ENCODE results near the gene ESPNL.

ESPNL gene

DNA sequence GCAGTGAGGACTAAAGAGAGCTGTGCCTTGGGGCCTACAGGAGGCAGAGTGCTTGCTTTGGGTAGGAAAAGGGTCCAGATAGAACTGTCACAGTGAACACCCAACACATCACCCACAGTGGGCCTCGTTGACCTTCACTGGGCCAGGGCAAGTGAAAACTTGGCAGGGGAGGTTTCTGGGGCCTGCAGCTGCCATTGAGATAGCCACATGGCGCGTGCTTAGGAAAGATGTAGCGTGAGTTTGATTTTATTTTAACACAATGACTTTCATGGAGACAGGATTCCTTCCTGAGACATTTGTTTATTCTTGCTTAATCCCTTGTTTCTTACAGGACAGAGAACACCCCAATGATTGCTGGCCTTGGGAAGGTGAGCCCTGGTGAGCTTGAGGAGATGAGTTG, 9.3 kb upstream of the ESPNL start:
- TF ChIP-seq GATA3 (IDR thresholded peaks at IDR 0.05; ENCODE audit: low read depth, low read length) (no peak), GATA2 (IDR thresholded peaks at IDR 0.05; ENCODE audit: low read depth, low read length) (no peak)

DNA sequence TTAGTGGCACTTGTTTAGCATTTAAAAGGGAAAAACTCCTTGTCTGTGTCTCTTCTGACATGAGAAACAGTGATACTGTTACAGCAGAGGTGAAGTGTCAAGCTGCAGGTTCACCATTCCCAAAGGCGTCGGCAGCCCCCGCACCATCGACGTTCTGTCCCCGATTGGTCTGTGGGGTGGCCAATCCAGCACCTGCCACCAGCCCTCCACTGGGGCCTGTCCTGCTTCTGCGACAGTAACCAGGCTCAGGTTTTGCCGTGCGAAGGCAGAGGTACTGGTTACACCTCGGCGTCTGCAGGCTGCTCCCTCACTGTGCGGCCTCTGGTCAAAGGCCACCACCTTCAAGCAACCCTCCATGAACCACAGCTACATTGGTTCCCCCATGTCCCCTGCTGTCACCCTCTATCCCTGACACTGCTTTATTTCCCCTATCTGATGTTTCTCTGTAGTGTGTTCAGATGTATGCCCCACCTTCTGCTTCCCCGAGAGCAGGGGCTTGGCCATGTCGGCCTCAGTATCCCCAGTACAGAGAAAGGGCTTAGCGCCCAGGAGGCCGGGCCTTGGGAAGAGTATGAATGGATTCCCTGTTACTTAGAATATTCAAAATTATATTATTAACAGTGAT, 8.6 kb upstream of the ESPNL start:
- TF ChIP-seq GATA2 (IDR thresholded peaks at IDR 0.05; ENCODE audit: low read depth, low read length), result no peak
- TF ChIP-seq GATA3 (IDR thresholded peaks at IDR 0.05; ENCODE audit: low read depth, low read length), result no peak

DNA sequence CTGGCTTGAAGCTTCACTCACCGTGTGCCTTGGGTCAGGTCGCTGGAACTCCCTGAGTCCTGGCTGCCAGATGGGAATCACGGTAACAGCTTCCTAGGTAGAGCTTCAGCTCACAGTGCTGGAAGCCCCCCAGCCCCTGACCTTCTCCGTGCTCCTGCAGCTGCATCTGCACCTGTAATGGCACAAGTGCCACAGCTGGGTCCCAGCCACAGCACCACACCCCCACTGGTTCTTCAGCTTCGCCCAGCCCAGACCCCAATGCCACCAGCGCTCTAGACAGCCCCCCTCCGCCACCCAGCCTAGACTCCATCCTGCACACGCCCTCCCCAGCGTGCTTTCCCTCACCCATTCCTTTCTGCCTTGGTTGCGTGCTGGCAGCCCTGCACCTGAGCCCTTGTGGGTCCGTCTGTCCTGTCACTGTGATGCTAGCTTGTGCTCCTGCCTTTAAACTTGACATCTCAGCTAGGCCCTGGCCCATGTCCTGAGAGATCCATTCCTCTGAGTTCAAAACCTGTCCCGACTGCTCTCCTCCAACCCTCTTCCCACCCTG, 7.6 kb upstream of the ESPNL start:
- no peak for TF ChIP-seq GATA3 (IDR thresholded peaks at IDR 0.05; ENCODE audit: low read depth, low read length)
- no peak for TF ChIP-seq GATA2 (IDR thresholded peaks at IDR 0.05; ENCODE audit: low read depth, low read length)

DNA sequence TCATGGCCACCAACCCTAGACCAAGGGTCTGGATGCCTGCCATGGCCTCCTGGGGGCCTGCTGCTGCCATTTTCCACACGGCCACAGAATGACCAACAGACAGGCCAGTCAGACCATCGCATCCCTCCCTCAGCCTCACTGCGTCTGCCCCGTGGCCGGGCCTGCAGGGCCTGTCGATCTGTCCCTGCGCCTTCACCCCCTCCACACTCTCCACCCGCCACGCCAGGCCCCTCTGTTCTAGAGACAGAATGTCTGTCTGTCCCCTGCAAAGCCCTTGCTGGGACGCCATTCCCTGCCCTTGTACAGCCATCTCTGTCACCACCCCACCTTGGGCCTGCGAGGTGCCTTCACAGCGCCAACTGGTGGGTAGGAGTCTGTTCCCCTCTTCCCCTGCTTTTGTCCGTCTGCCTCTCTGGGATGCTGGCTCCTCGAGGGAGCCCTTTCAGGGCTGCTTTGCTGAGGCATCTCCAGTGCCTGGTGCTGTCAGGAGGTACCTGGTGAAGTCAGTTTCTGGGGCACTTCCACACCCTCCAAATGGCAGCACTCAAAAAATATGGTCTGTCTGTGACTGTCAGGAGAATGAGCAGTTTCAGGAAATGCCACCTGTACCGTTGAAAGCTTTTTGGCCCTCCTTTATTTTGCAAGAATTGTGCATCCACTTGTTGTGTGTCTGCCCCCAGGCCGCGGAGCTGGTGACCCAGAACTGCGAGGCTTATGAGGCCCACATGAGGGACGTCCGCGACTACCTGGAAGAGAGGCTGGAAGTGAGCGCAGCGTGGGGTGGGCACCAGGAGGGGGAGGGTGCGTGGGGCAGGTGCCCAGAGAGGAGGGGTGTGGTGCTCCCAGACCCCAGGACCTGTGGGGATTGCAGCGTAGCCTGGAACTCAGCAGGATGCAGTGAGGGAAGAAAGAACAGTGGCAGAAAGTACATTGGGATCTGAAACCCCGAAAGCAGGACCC, 6.7 kb upstream of the ESPNL start:
- TF ChIP-seq GATA3 (IDR thresholded peaks at IDR 0.05; ENCODE audit: low read depth, low read length), result no peak
- no peak for TF ChIP-seq GATA2 (IDR thresholded peaks at IDR 0.05; ENCODE audit: low read depth, low read length)

DNA sequence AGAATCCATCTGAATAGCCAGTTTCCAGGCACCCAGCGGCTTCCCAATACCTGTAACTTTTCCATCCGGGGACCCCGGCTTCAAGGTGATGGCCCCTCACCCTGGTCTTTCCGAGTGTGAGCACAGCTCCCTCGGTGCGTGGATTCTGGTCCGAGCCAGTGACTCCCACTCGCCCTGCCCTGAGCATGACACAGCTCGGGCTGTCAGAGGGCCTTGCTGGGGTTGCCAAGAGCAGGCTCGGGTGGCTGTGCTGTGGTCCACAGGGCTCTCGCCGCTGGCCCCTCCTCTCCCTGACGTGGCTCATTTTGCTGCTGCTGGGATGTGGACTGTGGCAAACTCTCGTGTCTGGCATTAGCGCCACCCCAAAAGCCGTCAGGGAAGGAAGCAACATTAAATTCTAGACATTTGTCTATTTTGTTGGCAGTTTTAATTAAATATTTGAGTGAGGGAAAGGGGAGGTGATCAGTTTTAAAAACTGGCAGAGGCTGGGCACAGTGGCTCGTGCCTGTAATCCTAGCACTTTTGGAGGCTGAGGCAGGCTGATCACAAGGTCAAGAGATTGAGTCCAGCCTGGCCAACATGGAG, 5.6 kb upstream of the ESPNL start:
- no peak for TF ChIP-seq GATA3 (IDR thresholded peaks at IDR 0.05; ENCODE audit: low read depth, low read length)
- no peak for TF ChIP-seq GATA2 (IDR thresholded peaks at IDR 0.05; ENCODE audit: low read depth, low read length)

DNA sequence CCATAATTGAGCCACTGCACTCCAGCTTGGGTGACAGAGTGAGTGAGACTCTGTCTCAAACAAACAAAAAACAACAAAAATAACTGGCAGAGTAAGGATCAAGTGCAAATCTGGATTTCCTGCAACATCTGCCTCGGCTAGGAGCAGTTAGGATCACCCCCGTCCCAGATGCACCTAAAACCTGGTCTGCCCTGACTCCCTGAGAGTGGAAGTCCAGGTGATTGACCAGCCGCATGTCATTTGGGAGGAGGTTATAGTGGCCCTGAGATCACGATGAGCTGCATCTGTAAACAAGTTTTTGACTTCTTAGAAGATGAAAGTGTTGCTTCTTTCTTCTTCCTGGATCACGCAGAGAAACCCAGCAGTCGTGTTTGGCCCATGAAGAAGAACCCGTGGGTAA, 5.0 kb upstream of the ESPNL start:
- no peak for TF ChIP-seq GATA3 (IDR thresholded peaks at IDR 0.05; ENCODE audit: low read depth, low read length)
- no peak for TF ChIP-seq GATA2 (IDR thresholded peaks at IDR 0.05; ENCODE audit: low read depth, low read length)

DNA sequence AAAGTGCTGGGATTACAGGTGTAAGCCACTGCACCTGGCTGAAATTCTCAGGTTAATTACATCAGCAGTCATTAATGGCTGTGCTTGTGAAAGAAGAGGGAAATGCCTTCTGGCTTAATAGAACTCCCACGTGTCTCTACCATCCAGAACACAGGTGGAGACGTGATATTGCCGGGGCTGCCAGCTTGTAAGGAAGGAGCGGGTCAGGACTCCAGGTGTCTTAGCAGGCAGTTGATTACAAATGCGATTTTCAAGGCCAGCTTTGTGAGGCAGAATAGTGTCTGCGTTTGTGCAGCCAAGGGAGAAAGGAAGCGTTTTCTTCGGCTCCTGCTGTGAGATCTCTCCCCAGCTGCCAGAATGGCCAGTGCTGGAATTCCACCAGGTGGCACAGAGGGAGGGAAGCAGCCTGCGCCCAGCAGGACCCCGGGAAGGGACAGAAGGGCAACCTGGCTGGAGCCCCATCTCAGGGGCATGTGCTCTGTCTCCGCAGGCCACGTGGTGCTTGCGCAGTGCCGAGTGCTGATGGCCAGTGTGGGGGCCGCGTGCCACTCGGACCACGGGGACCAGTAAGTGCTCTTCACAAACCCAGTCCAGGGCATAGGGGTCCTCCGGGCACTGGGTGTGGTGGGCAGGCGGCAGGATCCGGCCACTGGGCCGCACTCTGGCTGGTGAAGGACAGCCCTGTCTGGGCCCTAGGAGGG, 3.7 kb upstream of the ESPNL start:
- TF ChIP-seq GATA3 (IDR thresholded peaks at IDR 0.05; ENCODE audit: low read depth, low read length) (no peak), GATA2 (IDR thresholded peaks at IDR 0.05; ENCODE audit: low read depth, low read length) (no peak)

DNA sequence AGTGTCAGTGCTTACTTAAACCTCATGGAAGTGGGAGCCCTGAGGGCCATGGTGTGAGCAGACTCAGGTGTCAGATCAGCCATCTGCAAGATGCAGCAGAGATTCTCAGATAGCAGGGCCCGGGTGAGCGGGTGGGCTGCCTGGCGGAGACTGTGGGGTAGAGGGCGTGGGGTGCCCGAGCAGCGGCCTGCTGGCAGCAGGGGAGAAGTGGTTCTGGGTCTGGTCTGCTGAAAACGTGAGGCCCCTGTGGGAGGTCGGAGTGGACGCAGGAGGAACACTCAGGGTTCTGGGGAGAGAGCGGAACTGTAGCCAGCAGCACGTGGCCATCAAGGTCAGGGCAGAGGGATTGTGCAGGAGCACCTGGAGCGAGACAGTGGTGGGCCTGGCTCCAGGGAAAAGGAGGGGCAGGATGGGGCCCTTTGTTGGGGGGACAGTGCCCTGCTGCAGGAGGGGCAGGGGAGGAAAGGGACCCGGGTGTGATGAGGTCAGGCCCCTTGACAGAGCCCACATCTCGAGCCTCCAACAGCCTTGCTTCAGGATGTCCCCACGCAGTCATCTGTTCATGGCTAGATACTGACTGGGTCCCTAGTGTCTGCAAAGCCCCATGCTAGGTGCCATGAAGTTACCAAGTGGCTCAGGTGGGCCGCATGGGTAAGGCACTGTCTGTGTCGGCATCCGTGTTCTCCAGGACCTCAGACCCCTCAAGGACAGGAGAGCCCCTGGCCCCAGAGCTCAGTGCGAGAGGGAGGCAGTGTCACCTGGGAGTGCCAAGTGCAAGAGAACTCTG, 2.7 kb upstream of the ESPNL start:
- no peak for TF ChIP-seq GATA3 (IDR thresholded peaks at IDR 0.05; ENCODE audit: low read depth, low read length)
- TF ChIP-seq GATA2 (IDR thresholded peaks at IDR 0.05; ENCODE audit: low read depth, low read length), result no peak

DNA sequence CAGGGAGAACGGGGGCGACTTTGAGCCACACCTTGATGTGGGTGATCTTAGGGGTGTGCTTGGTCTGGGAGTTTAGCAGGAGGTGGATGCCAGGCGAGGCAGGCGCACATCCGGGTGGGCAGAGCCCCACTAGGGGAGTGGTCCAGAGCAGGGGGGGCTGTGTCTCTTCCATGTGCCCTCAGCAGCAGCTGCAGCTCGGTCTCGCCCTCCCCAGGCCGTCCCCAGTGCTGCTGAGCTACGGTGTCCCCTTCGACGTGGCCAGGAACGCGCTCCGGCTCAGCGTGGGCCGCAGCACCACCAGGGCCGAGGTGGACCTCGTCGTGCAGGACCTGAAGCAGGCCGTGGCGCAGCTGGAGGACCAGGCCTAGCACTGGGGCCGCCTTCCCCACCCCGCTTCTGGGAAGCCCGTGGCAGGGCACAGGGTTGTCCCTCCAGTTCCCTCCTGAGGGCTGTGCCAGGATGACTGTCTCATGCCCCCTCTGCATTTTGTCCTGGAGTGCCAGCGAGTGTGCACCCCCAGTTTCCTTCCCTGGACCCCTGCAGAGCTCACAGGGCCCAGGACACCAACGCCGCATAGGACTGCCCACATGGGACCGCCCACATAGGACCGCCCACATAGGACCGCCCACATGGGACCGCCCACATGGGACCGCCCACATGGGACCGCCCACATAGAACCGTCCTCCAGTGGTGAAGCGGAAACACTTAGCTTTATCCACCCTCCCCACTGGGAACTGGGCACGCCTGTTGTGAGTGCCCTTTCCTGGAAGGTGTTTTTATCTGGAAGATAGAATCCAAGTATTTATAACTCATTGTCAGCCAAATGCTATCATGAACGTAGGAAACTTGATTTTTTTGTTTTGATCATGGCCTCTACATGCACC, 1.9 kb upstream of the ESPNL start:
- TF ChIP-seq GATA3 (IDR thresholded peaks at IDR 0.05; ENCODE audit: low read depth, low read length) (no peak), GATA2 (IDR thresholded peaks at IDR 0.05; ENCODE audit: low read depth, low read length) (no peak)

DNA sequence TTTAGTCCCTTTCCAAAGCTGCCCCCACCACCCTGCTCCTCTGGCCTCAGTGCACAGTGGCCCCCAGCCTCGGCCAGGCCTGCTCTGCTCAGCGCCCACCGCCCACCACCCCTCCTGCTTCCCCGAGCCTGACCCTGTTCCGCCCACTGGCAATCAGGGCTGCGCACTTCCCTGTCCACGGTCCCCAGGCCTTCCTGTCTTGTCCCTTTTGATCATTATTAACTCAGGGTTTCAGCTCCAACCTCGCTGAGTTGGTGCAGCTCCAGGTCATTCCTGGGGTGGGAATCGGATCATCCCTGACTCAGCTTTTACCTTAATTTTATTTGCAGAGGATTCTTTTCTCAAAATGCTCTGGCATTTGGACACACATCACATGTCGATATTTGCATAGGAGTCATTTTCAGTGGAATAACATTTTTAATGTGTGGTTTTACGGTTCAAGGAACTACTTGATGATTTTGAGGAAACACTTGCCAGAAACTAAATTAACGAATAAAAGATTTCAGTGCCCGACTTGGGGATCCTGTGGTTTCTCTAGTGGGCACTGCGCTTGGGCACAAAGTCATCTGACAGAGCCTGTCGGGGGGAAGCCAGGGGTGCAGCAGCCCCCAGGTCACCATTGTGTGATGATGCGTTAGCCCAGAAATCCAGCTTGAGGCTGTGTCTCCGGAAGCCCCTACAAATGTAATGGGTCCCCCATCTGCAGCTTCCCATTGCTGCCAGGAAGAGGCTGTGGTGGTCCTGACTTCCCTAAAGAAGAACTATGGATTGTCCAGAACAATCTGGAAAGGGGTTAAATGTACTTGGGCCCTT, 1.0 kb upstream of the ESPNL start:
- TF ChIP-seq GATA3 (IDR thresholded peaks at IDR 0.05; ENCODE audit: low read depth, low read length), result no peak
- no peak for TF ChIP-seq GATA2 (IDR thresholded peaks at IDR 0.05; ENCODE audit: low read depth, low read length)

DNA sequence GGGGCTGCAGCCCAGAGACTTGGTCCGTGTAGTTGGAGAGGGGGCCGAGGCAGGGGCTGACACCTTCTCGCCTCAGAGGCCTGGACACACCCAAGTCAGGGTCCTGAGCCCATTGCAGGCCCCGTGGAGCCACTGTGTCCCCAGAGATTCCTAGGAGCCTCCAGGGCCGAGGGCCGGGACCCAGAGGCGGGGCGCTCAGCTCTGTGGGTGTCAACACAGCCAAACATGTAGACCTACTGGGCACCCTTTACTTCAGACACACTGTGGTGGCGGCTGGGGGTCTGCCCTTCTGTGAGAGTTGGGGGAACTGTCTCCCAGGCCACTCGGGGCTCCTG, 459 bp upstream of the ESPNL start:
- TF ChIP-seq GATA2 (IDR thresholded peaks at IDR 0.05; ENCODE audit: low read depth, low read length), result no peak
- no peak for TF ChIP-seq GATA3 (IDR thresholded peaks at IDR 0.05; ENCODE audit: low read depth, low read length)
